GM18868 (cell line): ENCODE measurements around the gene CEP135.
"Not testable (repeated sequence)": the region's sequence is repeated elsewhere in the genome, so short reads cannot be mapped to it uniquely, and the experiment has no call there.

ENCODE experiments used
- ATAC-seq: cut with Tn5 transposase; IDR thresholded peaks from one replicate; pipeline ENCODE4 v1.9.1; 2021; ENCODE audit warnings: mild to moderate bottlenecking, moderate library complexity; ENCODE audit not compliant: unreplicated experiment

Gene CEP135

DNA sequence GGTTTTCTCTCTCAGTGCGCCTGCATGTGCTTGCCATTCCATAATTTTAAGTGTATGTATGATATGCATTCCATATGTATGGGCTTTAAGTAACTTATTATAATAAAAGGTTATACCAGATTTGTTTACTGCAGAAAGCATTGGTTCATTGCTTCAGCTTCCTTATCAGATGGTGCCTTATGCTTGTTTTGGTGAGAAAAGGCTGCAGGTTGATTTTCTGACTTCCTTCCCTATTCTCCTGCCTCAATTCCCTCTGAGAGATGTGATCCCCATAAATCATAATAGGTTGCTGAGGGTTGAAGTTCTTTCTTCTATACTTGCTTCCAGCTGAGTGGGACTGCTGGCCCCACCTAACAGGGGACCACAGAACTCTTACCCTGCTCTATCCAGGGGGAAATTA is 10.3 kb upstream of the CEP135 start:
- no peak for ATAC-seq

DNA sequence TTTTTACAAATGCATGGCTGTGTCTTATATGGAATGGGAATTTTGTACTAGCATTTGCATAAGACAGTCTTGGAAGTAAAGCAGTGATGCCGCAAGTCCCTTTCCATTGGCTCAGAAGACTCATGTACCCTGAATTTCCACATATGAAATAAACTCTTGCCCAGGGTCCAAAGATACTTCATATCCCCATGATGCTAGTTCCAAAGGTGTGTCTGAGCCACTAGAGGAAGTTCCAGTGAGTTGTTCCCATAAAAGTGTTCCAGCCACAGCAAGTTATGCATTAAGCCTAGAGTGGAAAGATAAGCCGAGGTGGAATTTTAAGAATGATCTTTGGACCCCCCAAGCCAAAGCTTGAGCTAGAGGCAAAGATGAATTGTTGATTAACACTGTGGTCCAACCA is 9.3 kb upstream of the CEP135 start:
- no peak for ATAC-seq

DNA sequence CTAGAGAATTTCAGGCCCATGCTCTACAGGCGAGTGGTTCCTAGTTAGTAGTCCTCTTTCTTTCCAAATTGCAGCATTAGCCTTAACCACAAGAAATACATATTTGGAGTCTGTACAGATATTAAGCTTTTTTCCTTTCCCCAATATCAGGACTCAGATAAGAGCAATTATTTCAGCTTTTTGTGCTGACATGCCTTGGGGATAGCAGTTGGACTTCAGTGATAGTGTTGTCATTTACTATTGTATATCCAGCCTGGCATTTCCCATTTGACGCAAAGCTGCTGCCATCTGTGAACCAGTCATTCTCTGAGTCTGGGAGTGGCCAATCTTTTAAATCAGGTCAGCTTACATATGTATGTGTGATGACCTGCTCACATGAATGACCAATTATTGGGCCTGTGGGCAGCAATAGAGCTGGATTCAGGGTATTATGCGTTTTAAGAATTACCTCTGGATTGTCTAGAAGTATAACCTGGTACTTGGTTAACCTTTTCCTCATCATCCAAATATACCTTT is 6.8 kb upstream of the CEP135 start:
- no peak for ATAC-seq

DNA sequence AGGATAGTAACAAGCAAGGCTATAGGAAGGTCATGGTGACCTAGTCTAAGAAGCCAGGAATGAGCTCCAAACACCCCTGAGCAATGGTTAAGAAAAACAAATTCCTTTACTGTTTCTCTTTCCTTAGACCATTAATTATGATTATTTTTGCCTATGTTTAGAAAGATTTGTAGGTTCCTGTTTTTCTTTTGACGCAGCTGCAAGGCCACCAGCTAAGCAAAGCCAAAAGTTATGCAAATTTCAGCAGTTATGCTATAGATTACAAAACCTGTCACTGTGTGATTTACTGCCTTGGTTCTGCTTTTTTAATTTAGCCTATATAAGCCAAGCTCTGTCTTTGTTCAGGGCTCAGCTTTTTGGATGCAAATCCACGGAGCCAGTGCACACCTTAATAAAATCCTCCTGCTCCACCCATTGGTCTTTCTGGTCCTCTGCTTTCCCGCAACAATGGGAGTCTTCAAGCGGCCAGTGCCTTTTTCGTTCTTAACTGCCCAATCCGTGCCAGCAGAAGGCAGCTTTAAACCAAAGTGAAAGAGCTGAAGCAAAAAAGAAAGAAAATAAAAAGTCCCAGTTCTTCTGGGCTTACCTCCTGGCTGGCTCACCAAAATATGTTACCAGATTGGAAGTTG is 1.4 kb upstream of the CEP135 start:
- peak; percentile 27 for ATAC-seq

DNA sequence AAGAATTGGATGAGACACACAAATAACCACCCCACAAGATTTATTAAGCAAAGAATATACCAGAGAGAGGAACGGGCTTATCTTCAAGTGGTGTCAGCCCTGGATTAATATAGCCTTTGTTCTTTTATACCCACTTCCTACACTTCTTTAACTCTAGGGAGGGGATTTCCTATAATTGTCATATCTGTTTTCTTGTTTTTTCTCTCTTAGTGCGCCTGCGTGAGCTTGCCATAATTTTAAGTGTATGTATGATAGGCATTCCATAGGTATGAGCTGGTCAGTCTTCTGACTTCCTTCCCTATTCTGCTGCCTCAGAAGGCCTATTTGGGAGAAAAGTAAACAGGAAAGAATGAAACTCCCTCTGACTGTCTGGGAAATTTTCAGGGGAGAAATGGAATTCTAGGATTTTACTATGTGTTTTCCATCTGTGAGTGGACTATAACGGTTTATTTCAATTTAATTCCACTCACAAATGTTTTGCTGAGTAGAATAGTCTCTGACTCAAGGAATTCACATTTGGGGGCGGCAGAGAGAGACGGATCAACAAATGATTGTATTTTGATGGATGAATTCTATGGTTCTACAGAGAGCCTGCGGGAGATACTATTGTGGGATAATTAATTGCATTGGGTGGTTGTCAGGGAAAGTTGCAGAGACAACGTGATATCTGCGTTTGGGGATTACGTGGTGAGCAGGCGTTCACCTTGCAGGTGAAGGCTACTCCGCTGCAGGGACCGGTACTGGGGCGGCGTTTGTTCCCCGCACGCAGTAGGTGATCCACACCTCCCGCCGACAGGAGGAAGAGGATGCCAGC is 626 bp upstream of the CEP135 start:
- ATAC-seq, result peak; percentile 32

DNA sequence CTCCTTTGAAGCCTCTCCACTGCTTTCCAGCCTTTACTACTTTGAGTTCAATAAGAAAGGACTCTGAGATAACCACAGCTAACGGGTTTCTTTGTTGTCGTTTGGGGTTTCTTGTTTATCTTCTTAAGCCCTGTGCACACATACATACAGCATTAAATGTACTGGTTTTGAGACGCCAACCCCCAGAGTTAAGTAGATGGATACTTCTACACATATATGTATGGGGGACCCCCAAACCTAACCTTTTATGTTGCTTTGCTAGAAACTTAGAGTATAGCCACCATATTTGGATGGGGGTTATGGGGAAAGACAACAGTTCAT is 697 bp downstream of the CEP135 start:
- ATAC-seq, result no peak

DNA sequence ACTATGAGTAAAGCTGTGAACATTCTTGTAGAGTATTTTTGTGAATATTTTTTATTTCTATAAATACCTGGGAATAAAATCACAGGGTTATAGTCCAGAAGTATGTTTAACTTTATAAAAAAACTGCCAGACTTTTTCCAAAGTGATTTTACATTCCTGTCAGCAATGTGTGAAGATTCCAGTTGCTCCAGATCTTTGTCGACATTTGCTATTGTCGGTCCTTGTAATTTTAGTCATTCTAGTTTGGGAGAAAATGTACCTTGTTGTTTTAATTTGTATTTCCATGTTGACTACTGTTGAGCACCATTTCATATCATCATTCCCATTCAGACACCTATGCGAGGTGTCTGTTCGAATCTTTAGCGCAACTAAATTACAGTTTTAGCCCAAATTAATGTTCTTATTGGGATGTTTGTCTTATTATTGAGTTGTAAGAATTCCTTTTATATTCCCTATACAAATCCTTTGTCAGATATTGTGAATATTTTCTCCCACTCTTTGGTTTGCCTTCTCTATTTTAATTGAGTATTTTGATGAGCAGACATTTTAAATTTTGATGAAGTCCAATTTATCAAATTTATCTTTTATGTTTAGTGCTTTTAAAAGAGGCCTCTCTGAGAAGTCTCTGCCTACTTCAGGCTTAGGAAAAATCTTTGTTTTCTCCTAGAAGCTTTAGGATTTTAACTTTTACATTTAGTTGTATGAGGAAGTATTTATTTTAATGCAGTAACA is 2.6 kb downstream of the CEP135 start:
- ATAC-seq, result no peak

DNA sequence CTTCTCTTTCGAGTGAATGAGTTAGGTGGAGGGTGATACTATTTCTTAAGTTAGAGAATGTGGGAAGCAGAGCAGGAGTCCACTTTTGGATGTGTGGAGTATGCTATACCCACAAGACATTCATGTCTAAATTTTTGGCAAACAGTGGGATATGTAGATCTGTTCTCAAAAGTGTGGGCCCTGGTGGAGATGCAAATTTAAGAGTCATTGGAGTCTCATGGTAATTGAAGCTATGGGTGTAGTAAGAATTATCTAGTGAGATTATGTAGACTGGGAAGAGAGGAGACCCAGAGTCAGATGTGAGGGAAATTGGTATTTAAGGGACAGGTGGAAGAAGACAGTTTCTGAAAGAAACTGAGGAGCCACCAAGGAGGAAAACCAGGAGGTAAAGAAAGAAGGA is 7.0 kb downstream of the CEP135 start:
- ATAC-seq, result no peak

DNA sequence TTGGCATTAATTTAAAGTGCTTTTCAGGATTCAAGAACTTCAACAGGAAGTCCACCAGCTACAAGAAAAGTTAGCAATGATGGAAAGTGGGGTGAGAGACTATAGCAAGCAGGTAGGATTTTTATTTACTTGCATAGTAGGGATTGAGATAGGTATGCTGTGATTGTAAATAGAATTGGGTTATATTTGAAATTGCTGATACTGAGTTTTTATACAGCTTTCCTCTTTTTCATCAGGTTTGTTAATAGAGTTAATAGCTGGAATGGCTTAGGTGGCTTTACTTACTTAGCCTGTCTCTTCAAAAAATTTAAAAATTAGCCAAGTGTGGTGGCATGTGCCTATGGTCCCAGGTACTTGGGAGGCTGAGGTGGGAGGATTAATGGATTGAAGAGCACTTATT is 10.9 kb downstream of the CEP135 start:
- no peak for ATAC-seq

DNA sequence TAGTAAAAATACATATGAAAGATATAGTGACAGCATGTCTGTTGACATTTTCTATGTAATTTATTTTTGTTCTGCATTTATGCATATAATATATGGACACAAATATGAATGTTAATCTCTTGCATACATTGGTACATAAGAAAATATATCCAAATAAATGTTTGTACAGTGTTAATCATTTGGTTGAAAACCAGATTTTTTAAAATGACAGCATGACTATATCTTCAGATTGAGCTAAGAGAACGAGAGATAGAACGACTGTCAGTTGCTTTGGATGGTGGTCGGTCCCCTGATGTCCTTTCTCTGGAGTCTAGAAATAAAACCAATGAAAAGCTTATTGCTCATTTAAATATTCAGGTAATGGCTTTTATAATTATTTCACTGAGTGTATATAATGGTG is 15.3 kb downstream of the CEP135 start:
- ATAC-seq, result no peak

DNA sequence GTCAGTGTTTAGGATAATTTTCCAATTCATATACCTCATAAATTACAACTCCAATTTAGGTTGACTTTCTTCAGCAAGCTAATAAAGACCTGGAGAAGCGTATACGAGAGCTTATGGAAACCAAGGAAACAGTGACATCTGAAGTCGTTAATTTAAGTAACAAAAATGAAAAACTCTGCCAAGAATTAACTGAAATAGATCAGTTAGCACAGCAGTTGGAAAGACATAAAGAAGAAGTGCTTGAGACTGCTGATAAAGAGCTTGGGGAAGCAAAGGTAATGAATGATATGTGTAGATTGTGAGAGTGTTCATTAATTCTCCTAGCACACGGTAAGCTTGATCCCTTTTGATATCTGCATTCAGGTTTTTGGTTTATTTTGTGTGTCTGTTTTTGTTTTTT is 16.8 kb downstream of the CEP135 start:
- ATAC-seq, result no peak

DNA sequence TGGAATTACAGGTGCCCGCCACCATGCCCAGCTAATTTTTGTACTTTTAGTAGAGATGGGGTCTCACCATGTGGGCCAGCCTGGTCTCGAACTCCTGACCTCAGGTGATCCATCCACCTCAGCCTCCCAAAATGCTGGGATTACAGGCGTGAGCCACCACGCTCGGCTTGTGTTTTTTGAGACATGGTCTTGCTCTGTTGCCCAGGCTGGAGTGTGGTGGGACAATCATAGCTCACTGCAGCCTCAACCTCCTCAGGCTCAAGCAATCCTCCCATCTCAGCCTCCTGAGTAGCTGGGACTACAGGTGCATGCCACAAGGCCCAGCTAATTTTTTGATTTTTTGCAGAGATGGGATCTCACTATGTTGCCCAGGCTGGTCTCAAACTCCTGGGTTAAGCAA is 17.6 kb downstream of the CEP135 start:
- ATAC-seq, result not testable (repeated sequence)

DNA sequence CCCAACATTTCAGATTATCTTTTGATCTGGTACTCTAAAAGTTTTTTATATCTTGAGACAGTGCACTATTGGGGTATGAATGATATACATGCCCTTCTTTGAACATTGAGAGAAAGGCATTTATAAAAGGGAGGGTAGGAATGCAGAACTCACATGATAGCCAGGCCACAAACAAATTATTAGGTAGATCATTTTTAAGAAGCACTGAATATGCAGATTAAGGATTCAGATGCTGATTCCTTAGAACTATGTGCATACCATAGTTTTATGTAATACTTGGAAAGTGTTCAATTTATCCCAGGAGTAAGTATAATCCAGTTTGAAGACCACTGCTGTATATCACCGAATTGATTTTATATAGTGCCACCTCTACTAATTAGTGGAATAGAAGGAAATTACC is 18.6 kb downstream of the CEP135 start:
- ATAC-seq, result no peak

DNA sequence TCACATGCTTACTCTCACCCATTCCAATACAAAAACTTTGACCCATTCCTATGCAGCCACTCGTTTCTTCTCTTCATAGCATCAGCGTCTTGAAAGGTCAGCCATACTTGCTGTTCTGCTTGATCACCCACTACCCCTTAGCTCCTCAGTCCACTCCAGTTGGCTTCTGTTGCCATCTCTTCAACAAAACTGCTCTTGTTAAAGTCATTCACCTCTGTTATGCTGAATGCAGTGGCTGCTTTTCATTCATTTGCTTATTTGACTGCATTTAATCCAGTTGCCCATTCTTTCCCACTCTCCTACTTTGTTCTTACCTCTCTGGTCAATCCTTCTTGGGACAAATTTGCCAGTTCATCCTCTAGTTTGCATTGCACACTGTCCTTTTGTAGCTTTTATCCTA is 24.9 kb downstream of the CEP135 start:
- no peak for ATAC-seq

DNA sequence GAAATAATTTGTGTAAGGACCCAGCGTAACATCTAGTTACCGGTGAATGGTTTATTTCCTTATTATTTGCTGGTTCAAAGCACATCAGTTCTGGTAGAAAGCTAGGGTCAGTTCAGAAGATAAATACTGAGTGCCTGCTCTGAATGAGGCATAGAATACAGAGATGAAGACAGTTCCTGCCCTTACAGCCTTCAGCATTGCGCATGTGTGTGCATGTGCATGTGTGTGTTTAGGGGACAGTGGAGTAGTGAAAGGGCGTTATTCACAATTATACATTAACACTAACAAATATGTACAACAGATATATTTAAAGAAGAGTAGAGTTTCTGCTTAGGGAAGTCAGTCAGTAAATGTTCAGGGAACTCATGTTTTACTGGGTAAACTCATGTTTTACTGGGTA is 29.1 kb downstream of the CEP135 start:
- ATAC-seq, result no peak

DNA sequence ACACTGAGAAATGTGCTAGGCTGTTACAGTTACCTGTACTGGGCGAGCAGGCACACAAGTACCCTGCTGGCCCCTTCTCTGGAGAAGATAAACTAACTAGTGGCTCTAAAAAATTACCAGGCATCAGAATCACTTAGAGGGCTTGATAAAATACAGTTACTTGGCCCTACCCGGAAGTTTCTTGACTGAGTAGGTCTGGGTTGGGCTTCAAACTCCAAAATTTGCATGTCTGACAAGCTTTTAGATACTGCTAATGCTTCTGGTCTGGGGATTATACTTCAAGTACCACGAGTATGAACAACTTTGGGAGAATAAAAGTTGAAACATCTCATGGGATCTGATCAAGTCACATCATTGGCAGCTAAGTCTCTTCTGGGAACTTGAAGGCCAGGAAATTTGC is 30.8 kb downstream of the CEP135 start:
- peak; percentile 57 for ATAC-seq

DNA sequence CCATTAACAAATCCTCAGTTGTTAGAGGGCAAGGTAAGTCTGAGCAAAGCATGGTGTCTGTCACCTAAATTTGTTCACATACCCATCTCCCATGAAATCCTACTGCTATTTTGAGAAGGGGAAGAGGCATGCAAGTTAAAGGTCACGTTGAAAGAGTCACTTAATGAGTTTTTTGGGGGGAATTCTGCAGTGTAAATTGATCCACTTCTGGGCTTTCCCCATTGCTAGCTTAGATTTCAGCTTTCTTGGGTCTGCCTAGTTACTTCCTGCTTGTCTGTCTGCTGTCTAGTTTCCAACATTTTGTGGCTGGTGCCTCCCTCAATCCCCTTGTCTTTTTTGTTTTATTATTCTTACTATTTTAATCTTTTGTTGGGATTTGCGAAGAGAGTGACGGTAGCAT is 32.0 kb downstream of the CEP135 start:
- ATAC-seq, result peak; percentile 75

DNA sequence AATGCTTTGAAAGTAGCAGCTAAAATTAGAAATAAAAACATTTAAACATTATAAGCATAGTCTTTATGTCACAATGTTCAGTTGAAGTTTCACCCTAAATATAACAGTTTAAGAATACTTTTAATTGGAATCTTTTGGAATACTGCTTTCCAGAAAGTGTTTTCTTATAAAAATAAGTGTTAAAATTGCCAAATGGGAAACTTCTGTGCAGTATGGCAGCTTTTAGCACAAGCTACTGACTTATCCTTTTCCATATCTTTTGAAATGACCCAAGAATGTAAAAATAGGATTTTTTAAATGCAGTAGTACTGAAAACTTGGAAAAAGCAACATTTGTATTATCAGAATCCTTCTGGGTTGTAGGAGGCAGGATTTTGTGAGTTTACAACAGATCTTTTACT is 34.2 kb downstream of the CEP135 start:
- no peak for ATAC-seq

DNA sequence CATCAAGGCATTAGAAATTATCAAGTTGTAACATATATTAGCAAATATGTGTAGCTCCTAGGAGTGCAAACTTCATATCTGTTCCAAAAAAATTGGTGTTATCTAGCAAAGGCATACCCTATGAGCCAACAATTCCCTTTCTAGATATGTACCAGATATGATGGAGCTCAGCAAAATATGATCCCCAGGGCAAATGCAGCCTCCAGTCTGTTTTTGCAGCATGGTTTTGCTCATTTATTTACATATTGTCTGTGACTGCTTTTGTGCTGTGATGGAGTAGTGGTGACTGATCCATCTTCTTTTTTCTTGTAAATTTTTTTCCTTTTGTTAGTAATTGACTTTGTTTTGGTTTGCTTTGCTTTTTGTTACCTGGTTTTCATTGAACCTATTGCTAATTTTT is 41.0 kb downstream of the CEP135 start:
- no peak for ATAC-seq

DNA sequence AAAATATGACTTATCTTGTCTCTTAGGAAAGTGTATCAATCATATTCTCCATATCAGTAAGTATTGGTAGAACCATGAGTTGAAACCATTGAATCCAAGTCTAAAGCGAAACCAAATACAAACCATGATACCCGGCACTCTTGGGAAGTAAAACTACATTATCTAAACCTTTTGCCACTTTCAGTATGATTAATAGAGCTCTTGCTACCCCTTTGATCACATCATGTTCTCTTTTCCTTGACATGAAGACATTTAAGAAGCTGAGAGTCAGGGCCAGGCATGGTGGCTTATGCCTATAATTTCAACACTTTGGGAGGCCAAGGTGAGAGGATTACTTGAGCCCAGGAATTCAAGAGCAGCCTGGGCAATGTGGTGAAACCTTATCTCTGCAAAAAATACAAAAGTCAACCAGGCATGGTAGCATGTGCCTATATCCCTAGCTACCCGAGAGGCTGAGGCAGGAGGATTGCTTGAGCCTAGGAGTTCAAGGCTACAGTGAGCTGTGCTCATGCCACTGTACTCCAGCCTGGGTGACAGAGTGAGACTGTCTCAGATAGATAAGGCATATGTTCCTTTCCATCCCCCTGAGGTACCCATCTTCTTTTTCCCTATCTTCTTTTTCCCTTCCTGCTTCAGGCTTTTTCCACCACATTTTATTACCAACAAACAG is 45.4 kb downstream of the CEP135 start:
- peak; percentile 93 for ATAC-seq

DNA sequence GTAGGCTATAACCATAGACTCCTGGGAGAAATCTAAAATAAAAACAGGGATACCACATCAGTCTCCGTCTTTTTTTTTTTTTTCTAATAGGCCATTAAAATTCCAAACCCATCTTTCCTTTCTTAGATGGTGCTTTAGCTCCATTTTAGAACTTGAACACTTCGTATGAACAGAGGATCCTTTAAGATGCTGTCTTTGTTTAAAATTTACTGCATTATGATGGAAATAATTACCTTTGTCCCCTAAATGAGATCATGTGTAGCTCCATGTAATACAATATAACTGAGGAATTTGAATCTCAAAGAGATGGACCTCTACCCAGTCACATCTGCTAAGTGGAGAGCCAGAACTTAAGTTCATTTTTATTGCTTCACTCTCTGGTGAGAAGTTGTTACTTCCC is 47.9 kb downstream of the CEP135 start:
- ATAC-seq, result no peak
